Measurements from ENCODE around the gene MSMO1.

Gene MSMO1

DNA sequence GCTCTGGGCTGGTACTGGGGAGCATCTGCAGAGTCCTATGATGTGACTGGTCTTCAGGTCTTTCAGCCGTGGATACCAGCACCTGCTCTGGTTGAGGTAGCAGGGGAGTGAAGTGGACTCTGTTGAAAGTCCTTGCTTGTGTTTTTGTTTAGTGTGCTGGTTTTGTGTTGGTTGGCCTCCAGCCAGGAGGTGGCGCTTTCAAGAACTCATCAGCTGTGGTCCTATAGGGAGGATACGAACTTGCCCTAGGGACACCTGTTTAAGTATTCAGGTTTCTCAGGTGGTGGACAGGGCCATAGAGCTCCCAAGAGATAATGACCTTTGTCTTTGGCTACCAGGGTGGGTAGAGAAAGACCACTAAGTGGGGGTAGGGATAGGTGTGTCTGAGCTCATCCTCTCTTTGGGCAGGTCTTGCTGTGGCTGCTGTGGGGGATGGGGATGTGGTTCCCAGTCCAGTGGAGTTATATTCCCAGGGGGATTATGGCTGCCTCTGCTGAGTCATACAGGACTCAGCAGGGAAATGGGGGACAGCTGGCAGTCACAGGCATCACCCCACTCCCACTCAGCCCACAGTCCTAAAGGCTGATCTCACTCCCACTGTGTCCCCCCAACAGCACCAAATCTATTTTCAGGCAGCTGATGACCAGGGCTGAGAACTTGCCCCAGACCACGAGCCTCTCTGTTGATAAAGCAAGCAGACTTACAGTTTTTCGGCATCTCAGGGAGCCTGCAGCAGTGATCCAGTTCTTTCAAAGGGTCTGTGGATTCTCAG is 24.1 kb downstream of the MSMO1 start:
- TF ChIP-seq CREB1 (IDR thresholded peaks at IDR 0.05; ENCODE audit: low read depth): no peak
- no peak for TF ChIP-seq TAF1 (IDR thresholded peaks at IDR 0.05; ENCODE audit: low read depth)
- TF ChIP-seq TEAD4 (IDR thresholded peaks at IDR 0.05): no peak
- no peak for TF ChIP-seq YY1 (IDR thresholded peaks at IDR 0.05; ENCODE audit: low read depth)
- TF ChIP-seq, protein P1, sequence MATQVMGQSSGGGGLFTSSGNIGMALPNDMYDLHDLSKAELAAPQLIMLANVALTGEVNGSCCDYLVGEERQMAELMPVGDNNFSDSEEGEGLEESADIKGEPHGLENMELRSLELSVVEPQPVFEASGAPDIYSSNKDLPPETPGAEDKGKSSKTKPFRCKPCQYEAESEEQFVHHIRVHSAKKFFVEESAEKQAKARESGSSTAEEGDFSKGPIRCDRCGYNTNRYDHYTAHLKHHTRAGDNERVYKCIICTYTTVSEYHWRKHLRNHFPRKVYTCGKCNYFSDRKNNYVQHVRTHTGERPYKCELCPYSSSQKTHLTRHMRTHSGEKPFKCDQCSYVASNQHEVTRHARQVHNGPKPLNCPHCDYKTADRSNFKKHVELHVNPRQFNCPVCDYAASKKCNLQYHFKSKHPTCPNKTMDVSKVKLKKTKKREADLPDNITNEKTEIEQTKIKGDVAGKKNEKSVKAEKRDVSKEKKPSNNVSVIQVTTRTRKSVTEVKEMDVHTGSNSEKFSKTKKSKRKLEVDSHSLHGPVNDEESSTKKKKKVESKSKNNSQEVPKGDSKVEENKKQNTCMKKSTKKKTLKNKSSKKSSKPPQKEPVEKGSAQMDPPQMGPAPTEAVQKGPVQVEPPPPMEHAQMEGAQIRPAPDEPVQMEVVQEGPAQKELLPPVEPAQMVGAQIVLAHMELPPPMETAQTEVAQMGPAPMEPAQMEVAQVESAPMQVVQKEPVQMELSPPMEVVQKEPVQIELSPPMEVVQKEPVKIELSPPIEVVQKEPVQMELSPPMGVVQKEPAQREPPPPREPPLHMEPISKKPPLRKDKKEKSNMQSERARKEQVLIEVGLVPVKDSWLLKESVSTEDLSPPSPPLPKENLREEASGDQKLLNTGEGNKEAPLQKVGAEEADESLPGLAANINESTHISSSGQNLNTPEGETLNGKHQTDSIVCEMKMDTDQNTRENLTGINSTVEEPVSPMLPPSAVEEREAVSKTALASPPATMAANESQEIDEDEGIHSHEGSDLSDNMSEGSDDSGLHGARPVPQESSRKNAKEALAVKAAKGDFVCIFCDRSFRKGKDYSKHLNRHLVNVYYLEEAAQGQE (IDR thresholded peaks at IDR 0.05; ENCODE audit: low read depth): no peak

DNA sequence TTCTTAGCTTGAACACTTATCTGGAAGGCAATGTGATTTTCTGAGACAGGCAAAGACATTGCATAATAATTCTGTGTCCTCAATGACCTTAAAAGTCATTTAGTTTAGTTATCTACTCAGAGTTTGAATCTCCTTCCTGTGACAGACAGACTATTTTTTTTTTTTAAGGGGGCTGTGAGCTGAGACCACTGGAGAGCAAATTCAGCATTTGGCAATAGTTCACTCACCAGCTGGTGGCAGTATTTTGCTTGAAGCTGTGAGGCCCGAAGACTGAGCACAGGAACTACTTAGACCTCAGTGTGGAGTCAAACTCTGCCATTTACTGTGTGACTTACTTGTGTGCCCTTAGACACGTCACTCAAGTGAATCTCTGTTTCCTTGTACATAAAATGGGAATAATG is 28.4 kb downstream of the MSMO1 start:
- TF ChIP-seq, protein P1 (IDR thresholded peaks at IDR 0.05; ENCODE audit: low read depth): no peak
- TF ChIP-seq NFIC (IDR thresholded peaks at IDR 0.05): no peak
- TF ChIP-seq, protein P2, sequence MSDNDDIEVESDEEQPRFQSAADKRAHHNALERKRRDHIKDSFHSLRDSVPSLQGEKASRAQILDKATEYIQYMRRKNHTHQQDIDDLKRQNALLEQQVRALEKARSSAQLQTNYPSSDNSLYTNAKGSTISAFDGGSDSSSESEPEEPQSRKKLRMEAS (IDR thresholded peaks at IDR 0.05): no peak
- TF ChIP-seq, protein P3, sequence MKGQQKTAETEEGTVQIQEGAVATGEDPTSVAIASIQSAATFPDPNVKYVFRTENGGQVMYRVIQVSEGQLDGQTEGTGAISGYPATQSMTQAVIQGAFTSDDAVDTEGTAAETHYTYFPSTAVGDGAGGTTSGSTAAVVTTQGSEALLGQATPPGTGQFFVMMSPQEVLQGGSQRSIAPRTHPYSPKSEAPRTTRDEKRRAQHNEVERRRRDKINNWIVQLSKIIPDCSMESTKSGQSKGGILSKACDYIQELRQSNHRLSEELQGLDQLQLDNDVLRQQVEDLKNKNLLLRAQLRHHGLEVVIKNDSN (IDR thresholded peaks at IDR 0.05): no peak
- no peak for TF ChIP-seq TCF12 (IDR thresholded peaks at IDR 0.05; ENCODE audit: low read depth)
- peak; percentile 90 for TF ChIP-seq RAD21 (IDR thresholded peaks at IDR 0.05; ENCODE audit: low read depth)
- TF ChIP-seq FOXM1 (IDR thresholded peaks at IDR 0.05; ENCODE audit: borderline replicate concordance, low read depth): no peak
- no peak for TF ChIP-seq YY1 (IDR thresholded peaks at IDR 0.05; ENCODE audit: low read depth)
- TF ChIP-seq ZBTB7A (IDR thresholded peaks at IDR 0.05; ENCODE audit: low read depth): peak; percentile 70; the same call in 1 of the 2 replicates
- TF ChIP-seq TEAD4 (IDR thresholded peaks at IDR 0.05): no peak
- TF ChIP-seq CEBPB (IDR thresholded peaks at IDR 0.05): no peak
- TF ChIP-seq TAF1 (IDR thresholded peaks at IDR 0.05; ENCODE audit: low read depth): no peak
- no peak for TF ChIP-seq CREB1 (IDR thresholded peaks at IDR 0.05; ENCODE audit: low read depth)
- TF ChIP-seq EGR1 (IDR thresholded peaks at IDR 0.05): no peak
- TF ChIP-seq EP300 (IDR thresholded peaks at IDR 0.05; ENCODE audit: borderline replicate concordance): no peak

DNA sequence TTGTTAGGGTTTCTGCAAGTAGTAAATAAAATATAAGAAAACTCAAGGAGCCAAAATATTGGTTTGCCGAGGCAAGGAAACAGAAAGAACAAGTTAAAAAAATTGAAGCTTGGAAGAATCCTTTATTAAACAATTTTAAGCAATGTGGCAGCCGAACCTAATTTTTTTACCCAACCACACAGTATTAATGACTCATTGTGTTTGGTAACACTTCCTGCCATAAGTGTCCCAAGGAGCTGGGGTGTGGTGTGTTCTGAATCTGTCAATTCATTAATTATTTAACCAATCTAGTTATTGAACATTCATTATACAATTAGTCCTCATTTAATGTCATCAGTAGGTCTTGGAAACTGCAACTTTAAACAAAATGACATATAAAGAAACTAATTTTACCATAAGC is 32.0 kb downstream of the MSMO1 start:
- TF ChIP-seq, protein P2 (IDR thresholded peaks at IDR 0.05): no peak
- TF ChIP-seq ZBTB7A (IDR thresholded peaks at IDR 0.05; ENCODE audit: low read depth) (no peak), FOXM1 (IDR thresholded peaks at IDR 0.05; ENCODE audit: borderline replicate concordance, low read depth) (no peak), CREB1 (IDR thresholded peaks at IDR 0.05; ENCODE audit: low read depth) (no peak), NFIC (IDR thresholded peaks at IDR 0.05) (no peak), EGR1 (IDR thresholded peaks at IDR 0.05) (no peak), RAD21 (IDR thresholded peaks at IDR 0.05; ENCODE audit: low read depth) (no peak), EP300 (IDR thresholded peaks at IDR 0.05; ENCODE audit: borderline replicate concordance) (no peak), TEAD4 (IDR thresholded peaks at IDR 0.05) (no peak), YY1 (IDR thresholded peaks at IDR 0.05; ENCODE audit: low read depth) (no peak), CEBPB (IDR thresholded peaks at IDR 0.05) (no peak), TCF12 (IDR thresholded peaks at IDR 0.05; ENCODE audit: low read depth) (no peak), TAF1 (IDR thresholded peaks at IDR 0.05; ENCODE audit: low read depth) (no peak)
- TF ChIP-seq, protein P1 (IDR thresholded peaks at IDR 0.05; ENCODE audit: low read depth): no peak
- TF ChIP-seq, protein P3 (IDR thresholded peaks at IDR 0.05): no peak

DNA sequence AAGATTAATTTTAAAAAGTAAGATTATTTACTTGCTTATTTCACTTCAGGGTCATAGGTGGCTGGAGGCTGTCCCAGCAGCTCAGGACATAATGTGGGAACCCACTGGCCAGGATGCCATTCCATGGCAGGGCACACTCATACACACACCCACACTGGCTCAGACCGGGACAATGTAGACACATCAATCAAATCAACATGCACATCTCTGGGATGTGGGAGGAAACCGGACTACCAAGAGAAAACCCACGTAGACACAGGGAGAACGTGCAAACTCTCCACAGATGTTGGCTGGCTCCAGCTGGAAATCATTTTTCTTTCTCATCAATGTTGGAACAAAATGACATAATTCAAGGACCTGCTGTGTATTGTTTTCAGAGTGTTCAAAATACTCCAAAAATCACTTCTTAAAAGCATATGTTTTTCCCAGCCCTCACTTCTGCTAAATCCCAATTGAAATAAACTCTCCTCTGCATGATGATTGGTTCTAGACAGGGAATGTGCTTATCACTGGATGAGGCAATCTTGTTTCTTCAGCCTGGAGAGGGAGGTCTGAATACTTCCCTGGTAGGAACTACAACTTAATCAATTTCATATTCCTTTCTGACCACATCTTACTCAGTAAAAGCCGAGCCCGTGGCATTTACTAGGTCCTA is 32.7 kb downstream of the MSMO1 start:
- TF ChIP-seq CEBPB (IDR thresholded peaks at IDR 0.05) (no peak), ZBTB7A (IDR thresholded peaks at IDR 0.05; ENCODE audit: low read depth) (no peak), RAD21 (IDR thresholded peaks at IDR 0.05; ENCODE audit: low read depth) (no peak)
